ENCODE measurements around the gene ZDHHC22.

ZDHHC22 gene

DNA sequence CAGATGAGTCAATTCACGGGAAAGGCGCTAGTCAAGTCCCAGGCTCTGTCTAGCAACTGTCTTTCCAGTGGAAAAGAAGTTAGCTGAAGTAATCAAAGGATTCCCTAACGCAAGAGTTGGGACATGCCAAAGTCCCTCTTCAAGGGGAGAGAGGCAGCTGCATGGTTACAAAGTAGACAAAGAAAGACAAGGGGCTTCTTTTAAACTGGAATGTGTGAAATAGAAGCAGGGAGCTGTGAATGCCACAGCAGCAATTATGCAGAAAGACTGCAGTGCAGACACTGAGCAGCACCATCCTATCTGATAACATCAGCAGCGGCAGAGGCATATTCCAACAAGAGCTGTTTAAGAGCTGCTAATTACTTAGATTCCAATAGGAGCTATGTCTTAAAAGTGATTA lies 56.1 kb downstream of the ZDHHC22 start:
- DNase-seq (ENCODE audit: low read depth in 1 of 2, low spot score in 1 of 2): no peak

DNA sequence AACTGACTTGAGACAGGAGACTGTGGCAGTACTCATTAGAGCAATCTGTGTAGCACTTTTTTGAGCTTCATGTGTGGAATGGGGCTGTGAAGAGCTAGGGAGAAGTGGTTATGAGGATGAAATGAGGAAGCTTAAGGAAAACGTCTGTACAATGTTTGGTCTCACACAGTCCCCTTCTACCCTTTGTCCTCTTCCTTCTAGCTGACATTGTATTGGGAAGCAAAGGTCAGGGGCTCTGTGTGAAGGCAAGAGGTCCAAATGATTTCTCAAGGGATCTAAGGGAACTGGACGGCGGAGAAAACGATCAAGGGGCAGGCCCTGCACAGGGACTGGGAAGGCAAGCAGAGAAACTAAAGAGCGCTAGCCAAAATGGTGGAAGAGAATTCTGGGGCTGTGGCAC lies 56.6 kb downstream of the ZDHHC22 start:
- DNase-seq (ENCODE audit: low read depth in 1 of 2, low spot score in 1 of 2): no peak

DNA sequence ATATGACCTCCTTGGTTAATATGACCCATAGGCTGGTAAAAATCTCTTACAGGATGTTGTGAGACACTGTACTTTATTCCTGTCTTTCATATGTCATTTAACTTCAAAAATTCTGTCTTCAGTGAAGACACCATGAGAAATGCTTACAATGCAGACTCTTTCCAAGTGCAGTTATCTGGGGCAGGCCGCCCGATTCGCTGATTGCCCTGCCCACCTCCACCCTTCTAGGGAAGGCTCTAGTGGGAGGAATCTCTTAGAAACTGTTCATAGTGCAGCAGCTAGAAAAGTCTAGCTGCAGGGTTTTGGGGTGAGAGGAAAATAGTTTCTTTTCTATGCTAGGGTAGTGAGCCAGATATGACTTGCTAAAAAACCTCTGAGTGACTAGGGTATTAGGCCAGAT lies 58.5 kb downstream of the ZDHHC22 start:
- no peak for DNase-seq (ENCODE audit: low read depth in 1 of 2, low spot score in 1 of 2)

DNA sequence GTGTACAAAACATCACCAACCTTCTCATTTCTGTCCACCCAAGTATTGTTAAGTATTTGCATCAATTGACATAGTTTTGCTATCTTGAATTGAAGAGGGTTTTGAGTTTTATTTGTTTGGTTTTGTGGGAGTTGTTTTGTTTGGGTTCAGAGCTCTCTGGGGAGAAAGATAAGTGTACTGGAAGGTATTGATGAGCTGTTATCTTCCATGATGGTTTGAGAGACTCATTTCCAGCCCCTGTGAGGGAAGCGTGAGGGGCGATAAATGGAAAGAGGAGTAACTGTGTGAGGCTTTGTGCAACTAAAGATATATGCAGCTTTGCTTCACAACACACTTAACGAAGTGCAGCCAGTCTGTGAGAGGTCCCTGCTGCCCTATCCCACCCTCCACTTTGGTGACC lies 59.2 kb downstream of the ZDHHC22 start:
- DNase-seq (ENCODE audit: low read depth in 1 of 2, low spot score in 1 of 2): no peak
